Liver (tissue), 9 donors: ENCODE data around the gene CD79B. TPM values are rescaled to one million over a fixed set of nuclear protein-coding genes. Genes with fewer than 3 reads are reported as not detected.

Source experiments
- DNase-seq: peaks from one replicate; pipeline ENCODE4 v3.0.0-alpha.2; 2017; ENCODE audit warnings: low spot score
- H3K27ac ChIP-seq, 2 donors: one replicate each; pipeline ENCODE4 v1.7.0; 2013; ENCODE audit warnings: inconsistent platforms in 2 of 2, low read length in 2 of 2, control low read depth in 1 of 2, low read depth in 1 of 2, mild to moderate bottlenecking in 1 of 2
- H3K27me3 ChIP-seq, 4 donors: one replicate each; pipeline versions ENCODE4 v1.6.1 to v1.7.0; 2013; ENCODE audit warnings: low read length in 3 of 4, inconsistent platforms in 1 of 4, mild to moderate bottlenecking in 1 of 4, moderate library complexity in 1 of 4; ENCODE audit not compliant: control insufficient read depth in 4 of 4, insufficient read depth in 4 of 4
- H3K36me3 ChIP-seq, 4 donors: one replicate each; pipeline versions ENCODE4 v1.6.1 to v1.7.0; 2013; ENCODE audit warnings: low read length in 3 of 4, mild to moderate bottlenecking in 3 of 4, low read depth in 1 of 4, moderate library complexity in 1 of 4; ENCODE audit not compliant: control insufficient read depth in 4 of 4, insufficient read depth in 3 of 4
- H3K4me1 ChIP-seq, 4 donors: one replicate each; pipeline versions ENCODE4 v1.6.1 to v1.7.0; 2013; ENCODE audit warnings: low read length in 3 of 4, mild to moderate bottlenecking in 3 of 4, moderate library complexity in 1 of 4; ENCODE audit not compliant: control insufficient read depth in 4 of 4, insufficient read depth in 4 of 4
- H3K4me3 ChIP-seq, 3 donors: one replicate each; pipeline versions ENCODE4 v1.6.1 to v1.7.0; 2013; ENCODE audit warnings: low read length in 3 of 3, control low read depth in 1 of 3, low read depth in 1 of 3, mild to moderate bottlenecking in 1 of 3
- H3K9ac ChIP-seq, 2 donors: one replicate each; pipeline ENCODE4 v1.7.0; 2013; ENCODE audit warnings: low read length in 2 of 2, mild to moderate bottlenecking in 2 of 2, moderate library complexity in 2 of 2, control low read depth in 1 of 2, low read depth in 1 of 2
- H3K9me3 ChIP-seq, 4 donors: one replicate each; pipeline versions ENCODE4 v1.6.1 to v1.7.0; 2013; ENCODE audit warnings: low read length in 3 of 4; ENCODE audit not compliant: control insufficient read depth in 4 of 4
- CTCF ChIP-seq: fragments of 150-350 bp; IDR thresholded peaks from 2 replicates; pipeline ENCODE4 v1.5.1; 2017; ENCODE audit warnings: improper control_type of control experiment, low read depth, low read length; ENCODE audit not compliant: missing input control
- EGR1 ChIP-seq, 2 donors: IDR thresholded peaks; 2 replicates each; pipeline ENCODE4 v1.6.1; 2016 to 2018; ENCODE audit warnings: antibody characterized with exemption in 2 of 2, low read depth in 2 of 2
- FOXA1 ChIP-seq: IDR thresholded peaks from 2 replicates; pipeline ENCODE4 v1.6.1; 2016; ENCODE audit warnings: antibody characterized with exemption
- FOXA2 ChIP-seq: IDR thresholded peaks from 2 replicates; pipeline ENCODE4 v1.6.1; 2016; ENCODE audit warnings: antibody characterized with exemption
- GABPA ChIP-seq, 2 donors: IDR thresholded peaks in 1 of 2; conservative IDR thresholded peaks in 1 of 2; 2 replicates each; pipeline ENCODE4 v1.6.1; 2016; ENCODE audit warnings: antibody characterized with exemption in 2 of 2, mild to moderate bottlenecking in 1 of 2, moderate library complexity in 1 of 2
- HNF4A ChIP-seq, 2 donors: conservative IDR thresholded peaks; 2 replicates each; pipeline ENCODE4 v1.6.1; 2016; ENCODE audit warnings: antibody characterized with exemption in 2 of 2, mild to moderate bottlenecking in 2 of 2
- HNF4G ChIP-seq: IDR thresholded peaks from 2 replicates; pipeline ENCODE4 v1.6.1; 2016; ENCODE audit warnings: antibody characterized with exemption
- JUND ChIP-seq, 2 donors: IDR thresholded peaks; 2 replicates each; pipeline ENCODE4 v1.6.1; 2016; ENCODE audit warnings: antibody characterized with exemption in 2 of 2
- NR2F2 ChIP-seq: IDR thresholded peaks from 2 replicates; pipeline ENCODE4 v1.6.1; 2016; ENCODE audit warnings: antibody characterized with exemption
- RAD21 ChIP-seq, 2 donors: IDR thresholded peaks; 2 replicates each; pipeline ENCODE4 v1.6.1; 2016; ENCODE audit warnings: antibody characterized with exemption in 2 of 2, mild to moderate bottlenecking in 2 of 2
- RXRA ChIP-seq, 2 donors: IDR thresholded peaks; 2 replicates each; pipeline ENCODE4 v1.6.1; 2017 to 2018; ENCODE audit warnings: antibody characterized with exemption in 2 of 2, mild to moderate bottlenecking in 1 of 2
- SP1 ChIP-seq: IDR thresholded peaks from 2 replicates; pipeline ENCODE4 v1.6.1; 2018; ENCODE audit warnings: antibody characterized with exemption, mild to moderate bottlenecking
- TAF1 ChIP-seq: conservative IDR thresholded peaks from 2 replicates; pipeline ENCODE4 v1.6.1; 2016; ENCODE audit warnings: antibody characterized with exemption, mild to moderate bottlenecking
- YY1 ChIP-seq: IDR thresholded peaks from 2 replicates; pipeline ENCODE4 v1.6.1; 2016; ENCODE audit warnings: antibody characterized with exemption, mild to moderate bottlenecking
- WGBS: extraction: QIAGEN DNeasy Blood & Tissue Kit; methylation state at CpG from one replicate; pipeline ENCODE4 v1.1.7; 2013; 5-methylcytosine and 5-hydroxymethylcytosine counted together
- polyA plus RNA-seq, 2 donors: library from polyadenylated mRNA; stranded (reverse) in 1 of 2; unstranded in 1 of 2; fragments of 200-250 nt in 1 of 2; fragments of >200 nt in 1 of 2; fragmentation: Nextera tagmentation in 1 of 2; extraction: Ambion mirVana in 1 of 2; gene quantifications; one replicate each; pipeline versions ENCODE4 v1.2.1 to v1.2.3, GENCODE V29; 2013 to 2015
- total RNA-seq, 2 donors: library from RNA; depleted of rRNA; stranded (reverse); fragments of >200 nt; gene quantifications; one replicate each; pipeline ENCODE4 v1.2.3, GENCODE V29; 2014
- TF ChIP-seq, protein P1 (sequence below): IDR thresholded peaks from 2 replicates; pipeline ENCODE4 v1.6.1; 2016; ENCODE audit warnings: antibody characterized with exemption, mild to moderate bottlenecking
- TF ChIP-seq, protein P2 (sequence below): IDR thresholded peaks from 2 replicates; pipeline ENCODE4 v1.6.1; 2016; ENCODE audit warnings: antibody characterized with exemption
- TF ChIP-seq, protein P3 (sequence below): IDR thresholded peaks from 2 replicates; pipeline ENCODE4 v1.6.1; 2016; ENCODE audit warnings: antibody characterized with exemption
- TF ChIP-seq, protein P4 (sequence below): IDR thresholded peaks from 2 replicates; pipeline ENCODE4 v1.6.1; 2016; ENCODE audit warnings: antibody characterized with exemption
- donor health status: healthy.
- donor health status: healthy.
- donor health status: healthy.
- donor health status: healthy.
- donor health status: healthy.

The CD79B gene
- total and polyA plus RNA-seq, 4 donors: 1.3 to 6.5 (median 3.5) TPM

GRCh38 chr17:63930951-63931575, 1.1 kb downstream of the CD79B start:
- Histone ChIP-seq H3K9ac (no peak overlapping the region), H3K27me3 (no peaks in the 10 kb centered on the region), H3K4me3 (no peak overlapping the region), H3K27ac (peak overlapping the region; percentile 33 to 57), H3K36me3 (no peaks in the 10 kb centered on the region), H3K4me1 (peaks cover 0 to 8% (median 2%) of the 10 kb centered on the region in 4 donors), H3K9me3 (no peaks in the 10 kb centered on the region)
- WGBS: 59% methylated on average over 16 of the region's 16 CpGs
- TF ChIP-seq, protein P1, sequence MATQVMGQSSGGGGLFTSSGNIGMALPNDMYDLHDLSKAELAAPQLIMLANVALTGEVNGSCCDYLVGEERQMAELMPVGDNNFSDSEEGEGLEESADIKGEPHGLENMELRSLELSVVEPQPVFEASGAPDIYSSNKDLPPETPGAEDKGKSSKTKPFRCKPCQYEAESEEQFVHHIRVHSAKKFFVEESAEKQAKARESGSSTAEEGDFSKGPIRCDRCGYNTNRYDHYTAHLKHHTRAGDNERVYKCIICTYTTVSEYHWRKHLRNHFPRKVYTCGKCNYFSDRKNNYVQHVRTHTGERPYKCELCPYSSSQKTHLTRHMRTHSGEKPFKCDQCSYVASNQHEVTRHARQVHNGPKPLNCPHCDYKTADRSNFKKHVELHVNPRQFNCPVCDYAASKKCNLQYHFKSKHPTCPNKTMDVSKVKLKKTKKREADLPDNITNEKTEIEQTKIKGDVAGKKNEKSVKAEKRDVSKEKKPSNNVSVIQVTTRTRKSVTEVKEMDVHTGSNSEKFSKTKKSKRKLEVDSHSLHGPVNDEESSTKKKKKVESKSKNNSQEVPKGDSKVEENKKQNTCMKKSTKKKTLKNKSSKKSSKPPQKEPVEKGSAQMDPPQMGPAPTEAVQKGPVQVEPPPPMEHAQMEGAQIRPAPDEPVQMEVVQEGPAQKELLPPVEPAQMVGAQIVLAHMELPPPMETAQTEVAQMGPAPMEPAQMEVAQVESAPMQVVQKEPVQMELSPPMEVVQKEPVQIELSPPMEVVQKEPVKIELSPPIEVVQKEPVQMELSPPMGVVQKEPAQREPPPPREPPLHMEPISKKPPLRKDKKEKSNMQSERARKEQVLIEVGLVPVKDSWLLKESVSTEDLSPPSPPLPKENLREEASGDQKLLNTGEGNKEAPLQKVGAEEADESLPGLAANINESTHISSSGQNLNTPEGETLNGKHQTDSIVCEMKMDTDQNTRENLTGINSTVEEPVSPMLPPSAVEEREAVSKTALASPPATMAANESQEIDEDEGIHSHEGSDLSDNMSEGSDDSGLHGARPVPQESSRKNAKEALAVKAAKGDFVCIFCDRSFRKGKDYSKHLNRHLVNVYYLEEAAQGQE: no peak
- TF ChIP-seq RXRA (IDR thresholded peaks at IDR 0.05) (peak; percentile 9 to 27), SP1 (peak; percentile 47), NR2F2 (peak; percentile 80)
- no peak for DNase-seq

- Histone ChIP-seq H3K9me3 (no peaks in the 10 kb centered on the region), H3K4me3 (no peak overlapping the region), H3K27ac (no peak overlapping the region), H3K36me3 (no peaks in the 10 kb centered on the region), H3K27me3 (no peaks in the 10 kb centered on the region), H3K9ac (no peak overlapping the region), H3K4me1 (peaks cover 0 to 8% (median 2%) of the 10 kb centered on the region in 4 donors)
- no peak for DNase-seq
- WGBS: 89% methylated on average over 24 of the region's 24 CpGs
- TF ChIP-seq FOXA1: no peak
- TF ChIP-seq YY1: no peak
- TF ChIP-seq, protein P2, sequence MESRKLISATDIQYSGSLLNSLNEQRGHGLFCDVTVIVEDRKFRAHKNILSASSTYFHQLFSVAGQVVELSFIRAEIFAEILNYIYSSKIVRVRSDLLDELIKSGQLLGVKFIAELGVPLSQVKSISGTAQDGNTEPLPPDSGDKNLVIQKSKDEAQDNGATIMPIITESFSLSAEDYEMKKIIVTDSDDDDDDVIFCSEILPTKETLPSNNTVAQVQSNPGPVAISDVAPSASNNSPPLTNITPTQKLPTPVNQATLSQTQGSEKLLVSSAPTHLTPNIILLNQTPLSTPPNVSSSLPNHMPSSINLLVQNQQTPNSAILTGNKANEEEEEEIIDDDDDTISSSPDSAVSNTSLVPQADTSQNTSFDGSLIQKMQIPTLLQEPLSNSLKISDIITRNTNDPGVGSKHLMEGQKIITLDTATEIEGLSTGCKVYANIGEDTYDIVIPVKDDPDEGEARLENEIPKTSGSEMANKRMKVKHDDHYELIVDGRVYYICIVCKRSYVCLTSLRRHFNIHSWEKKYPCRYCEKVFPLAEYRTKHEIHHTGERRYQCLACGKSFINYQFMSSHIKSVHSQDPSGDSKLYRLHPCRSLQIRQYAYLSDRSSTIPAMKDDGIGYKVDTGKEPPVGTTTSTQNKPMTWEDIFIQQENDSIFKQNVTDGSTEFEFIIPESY: no peak
- no peak for TF ChIP-seq GABPA (IDR thresholded peaks at IDR 0.05 in 1 of 2, conservative IDR thresholded peaks at IDR 0.05 in 1 of 2)
- no peak for TF ChIP-seq EGR1 (IDR thresholded peaks at IDR 0.05; ENCODE audit: low read depth in 2 of 2)
- no peak for TF ChIP-seq HNF4A (conservative IDR thresholded peaks at IDR 0.05)
- TF ChIP-seq, protein P3, sequence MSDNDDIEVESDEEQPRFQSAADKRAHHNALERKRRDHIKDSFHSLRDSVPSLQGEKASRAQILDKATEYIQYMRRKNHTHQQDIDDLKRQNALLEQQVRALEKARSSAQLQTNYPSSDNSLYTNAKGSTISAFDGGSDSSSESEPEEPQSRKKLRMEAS: no peak
- TF ChIP-seq TAF1: no peak
- TF ChIP-seq, protein P4, sequence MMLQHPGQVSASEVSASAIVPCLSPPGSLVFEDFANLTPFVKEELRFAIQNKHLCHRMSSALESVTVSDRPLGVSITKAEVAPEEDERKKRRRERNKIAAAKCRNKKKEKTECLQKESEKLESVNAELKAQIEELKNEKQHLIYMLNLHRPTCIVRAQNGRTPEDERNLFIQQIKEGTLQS: no peak
- no peak for TF ChIP-seq CTCF
- TF ChIP-seq SP1: no peak
- TF ChIP-seq HNF4G: no peak
- no peak for TF ChIP-seq RAD21 (IDR thresholded peaks at IDR 0.05)
- no peak for TF ChIP-seq FOXA2
- no peak for TF ChIP-seq RXRA (IDR thresholded peaks at IDR 0.05)
- TF ChIP-seq, protein P1: no peak
- TF ChIP-seq JUND (IDR thresholded peaks at IDR 0.05): no peak
- no peak for TF ChIP-seq NR2F2
Measured at GRCh38 chr17:63929860-63930766, 2.0 kb downstream of the CD79B start.
